Measurements from ENCODE around the gene WFIKKN2. TPM values are rescaled to one million over a fixed set of nuclear protein-coding genes. Genes with fewer than 3 reads are reported as not detected.

Gene WFIKKN2
- total and polyA plus RNA-seq, 10 of the 15 experiments (the other 5 are each of a cell fraction or from before 2014, with no cell fraction given), result 0.06 TPM; not detected in 9

- no TSS peak for BruUV-seq (replicated peaks)
- Histone ChIP-seq H4K20me1 (ENCODE audit: control insufficient read depth, insufficient read depth) (no peaks in the 10 kb centered on the region), H3K36me3 (ENCODE audit: control insufficient read depth in 2 of 2, insufficient read depth in 2 of 2, low read length in 1 of 2) (no peaks in the 10 kb centered on the region; a peak in 1 of 4 replicates), H3K4me2 (ENCODE audit: control insufficient read depth, insufficient read depth) (peak within 1 kb of the TSS; percentile 82), H3K4me3 (peak within 1 kb of the TSS; percentile 92), H3K9ac (ENCODE audit: control insufficient read depth, insufficient read depth, low read length) (peak within 1 kb of the TSS; percentile 96), H3K79me2 (ENCODE audit: control insufficient read depth, insufficient read depth, low read length) (peaks cover 39% of the 10 kb centered on the region), H3K4me1 (ENCODE audit: control insufficient read depth, insufficient read depth, low read length) (peaks cover 3% of the 10 kb centered on the region; the same call in 1 of the 2 replicates), H3K9me3 (replicated peaks; ENCODE audit: control insufficient read depth, insufficient read depth, low read length) (no peaks in the 10 kb centered on the region), H2AFZ (ENCODE audit: control insufficient read depth, low read depth, low read length) (peak within 1 kb of the TSS; percentile 48), H3K27me3 (replicated peaks in 1 of 2; ENCODE audit: control insufficient read depth in 2 of 2, insufficient read depth in 2 of 2, low read length in 1 of 2) (no peaks in the 10 kb centered on the region), H3K27ac (ENCODE audit: control insufficient read depth, insufficient read depth) (peak within 1 kb of the TSS; percentile 98)
- ChIA-PET RAD21 (ENCODE audit: unreplicated experiment) (interaction anchor here (0.6 to 3.9 kb wide), 18 partner anchors 10 to 287 kb away, joined by 3 to 19 read pairs (median 4); partner anchors contain the start of genes NME1 and SPAG9), CTCF (interaction anchor here (0.8 to 8.7 kb wide), 6 partner anchors 10 to 147 kb away, joined by 3 to 85 read pairs (median 4); partner anchors contain the start of gene LUC7L3), SMC1A (ENCODE audit: uncharacterized antibody, unreplicated experiment) (interaction anchor here (1.3 to 5.6 kb wide), 4 partner anchors 10 to 90 kb away, joined by 3 to 46 read pairs (median 7); no protein-coding TSS in a partner anchor), POLR2A (interaction anchor here (0.6 to 3.5 kb wide), 16 partner anchors 14 to 946 kb away, joined by 3 to 31 read pairs (median 5); partner anchors contain the start of genes NME1 and SPAG9)
- in situ Hi-C loops (cut with MboI), result loop anchor here (5.0 kb wide), 1 partner anchor 286 kb away; the partner anchor contains the start of gene NME1
- under 1% methylated on average over 44 of the region's 75 CpGs for WGBS (ENCODE audit: insufficient coverage, insufficient replicate concordance, low lambda C conversion rate, missing lambda C conversion rate)
- peak; percentile 84 for DNase-seq (ENCODE audit: low read depth, low spot score)
- intact Hi-C loops (cut with micrococcal nuclease; ENCODE audit: unreplicated experiment), result loop anchor here (5.0 to 10.0 kb wide), 2 partner anchors 186 to 388 kb away; no protein-coding TSS in a partner anchor
- ATAC-seq, result peak; percentile 88
- peak; percentile 59 for FAIRE-seq
- TF ChIP-seq PRDM15 (CRISPR knock-in tag; IDR thresholded peaks at IDR 0.05) (no peak), RELA (IDR thresholded peaks at IDR 0.05; ENCODE audit: borderline replicate concordance, partially characterized antibody) (no peak), ETV6 (conservative IDR thresholded peaks at IDR 0.05 in 1 of 2, IDR thresholded peaks at IDR 0.05 in 1 of 2; ENCODE audit: borderline replicate concordance in 1 of 2, low read depth in 1 of 2) (no peak), TCF7 (IDR thresholded peaks at IDR 0.05; ENCODE audit: borderline replicate concordance) (no peak), SKIL (IDR thresholded peaks at IDR 0.05; ENCODE audit: low read depth, poor library complexity, severe bottlenecking) (no peak), IRF3 (IDR thresholded peaks at IDR 0.05) (no peak), MXI1 (IDR thresholded peaks at IDR 0.05; ENCODE audit: low read depth, low read length) (peak; percentile 73), NR2C2 (IDR thresholded peaks at IDR 0.05; ENCODE audit: borderline replicate concordance, control insufficient read depth, insufficient read length, low read depth) (no peak), PML (IDR thresholded peaks at IDR 0.05; ENCODE audit: low read length) (peak; percentile 99), ZBTB33 (IDR thresholded peaks at IDR 0.05) (no peak), NBN (IDR thresholded peaks at IDR 0.05) (peak; percentile 19)
These were observed 31.0 kb downstream of the WFIKKN2 start, which contains the start of gene TOB1 for GRCh38 chr17:50866261-50866949. TSS of gene TOB1 (minus strand) at chr17:50866354. CDS start at chr17:50864017, 2,337 bp downstream.

Measured in GM12878 (cell line).